ENCODE data around the gene CHCT1. TPM values are rescaled to one million over a fixed set of nuclear protein-coding genes. Genes with fewer than 3 reads are reported as not detected.

The CHCT1 gene
- polyA plus RNA-seq, 3 donors = 0.89 TPM; not detected in 2

DNA sequence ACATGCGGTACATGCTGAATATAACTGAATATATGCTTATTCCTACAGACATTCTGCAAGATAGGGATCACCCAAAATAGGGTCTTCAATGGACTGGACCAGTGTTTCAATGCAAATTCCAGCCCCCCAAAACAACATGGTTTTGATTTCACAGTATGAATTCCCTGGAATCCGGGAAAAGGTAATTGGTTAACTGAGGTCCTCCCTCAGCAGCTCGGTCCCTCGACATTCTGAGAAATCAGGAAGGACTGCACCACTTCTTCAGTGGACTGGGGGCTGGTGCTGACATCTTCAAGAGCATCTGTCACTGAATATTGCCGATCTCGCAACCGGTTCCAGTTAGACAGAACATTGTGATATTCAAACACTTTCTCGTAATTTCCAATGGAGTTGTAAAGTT is 25.1 kb downstream of the CHCT1 start:
- no peak overlapping the region for H3K27ac ChIP-seq (ENCODE audit: low read depth in 1 of 2, low read length in 2 of 2)
- H3K9me3 Mint-ChIP-seq = no peaks in the 10 kb centered on the region
- H3K4me1 ChIP-seq (ENCODE audit: control insufficient read depth in 1 of 2, insufficient read depth in 2 of 2, low read length in 2 of 2) = peaks cover 5% of the 10 kb centered on the region in 2 donors
- no peak overlapping the region for H3K9ac ChIP-seq (ENCODE audit: insufficient read depth, low read length, poor library complexity, severe bottlenecking)
- no peak for TF ChIP-seq CTCF (IDR thresholded peaks at IDR 0.05)
- peaks cover 9% of the 10 kb centered on the region for H3K4me1 Mint-ChIP-seq
- no peaks in the 10 kb centered on the region for H3K27me3 ChIP-seq (ENCODE audit: control insufficient read depth in 2 of 2, insufficient read depth in 2 of 2, low read length in 2 of 2)
- intact Hi-C loops (cut with micrococcal nuclease) = no loop called here
- H3K36me3 ChIP-seq (replicated peaks in 1 of 2; ENCODE audit: control insufficient read depth in 1 of 2, insufficient read depth in 2 of 2, low read length in 2 of 2) = peaks cover 51 to 84% of the 10 kb centered on the region in 2 donors
- H3K4me3 Mint-ChIP-seq = no peak overlapping the region
- DNase-seq = no peak
- H3K36me3 Mint-ChIP-seq = peaks cover 47 to 54% of the 10 kb centered on the region in 2 donors
- H2AFZ ChIP-seq (ENCODE audit: insufficient read depth, low read depth, low read length, poor library complexity, severe bottlenecking) = no peak overlapping the region
- H3K4me2 ChIP-seq (replicated peaks; ENCODE audit: extremely low read depth, low read length, poor library complexity, severe bottlenecking) = no peak overlapping the region
- no peak overlapping the region for H3K27ac Mint-ChIP-seq
- no peaks in the 10 kb centered on the region for H4K20me1 ChIP-seq (ENCODE audit: insufficient read depth, low read length)
- no peaks in the 10 kb centered on the region for H3K79me2 ChIP-seq (ENCODE audit: insufficient read depth, low read length)
- 91% methylated on average over 4 of the region's 8 CpGs for WGBS (ENCODE audit: insufficient coverage)
- peaks cover 0 to 2% (median 0%) of the 10 kb centered on the region in 3 donors for H3K27me3 Mint-ChIP-seq (ENCODE audit: low read depth in 3 of 3)
- H3K4me3 ChIP-seq (replicated peaks in 1 of 3; ENCODE audit: low read depth in 2 of 3, low read length in 3 of 3) = no peak overlapping the region
- no peaks in the 10 kb centered on the region for H3K9me3 ChIP-seq (replicated peaks in 1 of 2; ENCODE audit: control insufficient read depth in 1 of 2, insufficient read depth in 1 of 2, low read length in 2 of 2)

GRCh38 chr17:60451071-60451470 is 28.8 kb downstream of the CHCT1 start:
- peaks cover 64 to 97% of the 10 kb centered on the region in 2 donors for H3K36me3 ChIP-seq (replicated peaks in 1 of 2; ENCODE audit: control insufficient read depth in 1 of 2, insufficient read depth in 2 of 2, low read length in 2 of 2)
- no peak overlapping the region for H3K4me3 ChIP-seq (replicated peaks in 1 of 3; ENCODE audit: low read depth in 2 of 3, low read length in 3 of 3)
- no peak overlapping the region for H2AFZ ChIP-seq (ENCODE audit: insufficient read depth, low read depth, low read length, poor library complexity, severe bottlenecking)
- H3K9ac ChIP-seq (ENCODE audit: insufficient read depth, low read length, poor library complexity, severe bottlenecking) = no peak overlapping the region
- peaks cover 2% of the 10 kb centered on the region for H3K4me1 Mint-ChIP-seq
- WGBS (ENCODE audit: insufficient coverage) = no CpG with 5 or more reads among the region's 1 CpG
- no peak for DNase-seq
- intact Hi-C loops (cut with micrococcal nuclease) = no loop called here
- no peak for TF ChIP-seq CTCF (IDR thresholded peaks at IDR 0.05)
- H3K27ac Mint-ChIP-seq = no peak overlapping the region
- H3K9me3 ChIP-seq (replicated peaks in 1 of 2; ENCODE audit: control insufficient read depth in 1 of 2, insufficient read depth in 1 of 2, low read length in 2 of 2) = no peaks in the 10 kb centered on the region
- no peaks in the 10 kb centered on the region for H3K9me3 Mint-ChIP-seq
- no peak overlapping the region for H3K27ac ChIP-seq (ENCODE audit: low read depth in 1 of 2, low read length in 2 of 2)
- H3K4me2 ChIP-seq (replicated peaks; ENCODE audit: extremely low read depth, low read length, poor library complexity, severe bottlenecking) = no peak overlapping the region
- peaks cover 69 to 80% of the 10 kb centered on the region in 2 donors for H3K36me3 Mint-ChIP-seq
- H3K4me1 ChIP-seq (ENCODE audit: control insufficient read depth in 1 of 2, insufficient read depth in 2 of 2, low read length in 2 of 2) = no peaks in the 10 kb centered on the region
- H3K27me3 Mint-ChIP-seq (ENCODE audit: low read depth in 3 of 3) = peaks cover 0 to 2% (median 0%) of the 10 kb centered on the region in 3 donors
- H3K79me2 ChIP-seq (ENCODE audit: insufficient read depth, low read length) = no peaks in the 10 kb centered on the region
- no peaks in the 10 kb centered on the region for H4K20me1 ChIP-seq (ENCODE audit: insufficient read depth, low read length)
- no peaks in the 10 kb centered on the region for H3K27me3 ChIP-seq (ENCODE audit: control insufficient read depth in 2 of 2, insufficient read depth in 2 of 2, low read length in 2 of 2)
- no peak overlapping the region for H3K4me3 Mint-ChIP-seq

Measured in CD14-positive monocyte (primary cell).